H1 (cell line): Measurements from ENCODE around the gene OPALIN. TPM values are rescaled to one million over a fixed set of nuclear protein-coding genes. Genes with fewer than 3 reads are reported as not detected.

Experiments
- CTCF ChIA-PET: fragments of 300-600 bp; sonication (Branson Sonifier 250); formaldehyde crosslinking; loops from one replicate; lab custom pipeline; 2021; ENCODE audit not compliant: partially characterized antibody; lab: Charles Lee
- POLR2A ChIA-PET: fragments of 300-600 bp; sonication (Branson Sonifier 250); formaldehyde crosslinking; loops from one replicate; lab custom pipeline; 2021; ENCODE audit warnings: inconsistent platforms; ENCODE audit not compliant: partially characterized antibody; lab: Charles Lee
- DNase-seq, 2 experiments: peaks; one replicate each; pipeline versions ENCODE4 v3.0.0 to v3.0.0-alpha.2; 2010 to 2022; ENCODE audit warnings: low spot score in 2 of 2, low read depth in 1 of 2, mixed read lengths in 1 of 2
- FAIRE-seq: peaks from 2 replicates; lab custom pipeline; 2011; peaks lifted over from hg19 to GRCh38; lab: Jason Lieb, UNC
- H2AFZ ChIP-seq: 2 replicates; pipeline ENCODE4 v1.8.1; 2012; ENCODE audit warnings: low read length, inconsistent platforms
- H2AK5ac ChIP-seq: 2 replicates; pipeline ENCODE4 v1.6.1; 2013; ENCODE audit warnings: low read depth, low read length
- H2BK120ac ChIP-seq: replicated peaks from 2 replicates; pipeline ENCODE3; 2013; ENCODE audit warnings: low read depth, low read length, inconsistent platforms
- H2BK12ac ChIP-seq: 2 replicates; pipeline ENCODE4 v1.6.1; 2013; ENCODE audit warnings: low read depth, low read length
- H2BK15ac ChIP-seq: 2 replicates; pipeline ENCODE4 v1.6.1; 2013; ENCODE audit warnings: low read length
- H2BK20ac ChIP-seq: 2 replicates; pipeline ENCODE4 v1.6.1; 2013; ENCODE audit warnings: low read length
- H2BK5ac ChIP-seq: 2 replicates; pipeline ENCODE4 v1.6.1; 2013; ENCODE audit warnings: low read depth, low read length
- H3K14ac ChIP-seq: 2 replicates; pipeline ENCODE4 v1.6.1; 2013; ENCODE audit warnings: inconsistent platforms; ENCODE audit not compliant: insufficient read length
- H3K18ac ChIP-seq: 2 replicates; pipeline ENCODE4 v1.6.1; 2013; ENCODE audit warnings: low read length; ENCODE audit errors: extremely low read depth
- H3K23ac ChIP-seq: 2 replicates; pipeline ENCODE4 v1.6.1; 2013; ENCODE audit warnings: inconsistent platforms; ENCODE audit not compliant: insufficient read length
- H3K23me2 ChIP-seq: 2 replicates; pipeline ENCODE4 v1.6.1; 2013; ENCODE audit warnings: low read depth, low read length
- H3K27ac ChIP-seq: 2 replicates; pipeline ENCODE4 v1.6.1; 2011; ENCODE audit warnings: low read depth, low read length, inconsistent platforms
- H3K27me3 ChIP-seq, 4 experiments: replicated peaks in 1 of 4; 1 replicate in 1 of 4; 2 replicates in 3 of 4; pipeline versions ENCODE4 v1.6.1 to v1.8.1; 2011 to 2013; ENCODE audit warnings: low read length in 3 of 4, mild to moderate bottlenecking in 3 of 4, inconsistent platforms in 2 of 4, mixed read lengths in 2 of 4, moderate library complexity in 1 of 4; ENCODE audit not compliant: control insufficient read depth in 3 of 4, insufficient read depth in 3 of 4; ENCODE audit errors: extremely low read depth in 1 of 4
- H3K36me3 ChIP-seq, 4 experiments: 2 replicates each; pipeline versions ENCODE4 v1.6.1 to v1.8.1; 2011 to 2013; ENCODE audit warnings: mild to moderate bottlenecking in 4 of 4, low read length in 3 of 4, moderate library complexity in 2 of 4, control low read depth in 1 of 4, inconsistent platforms in 1 of 4; ENCODE audit not compliant: insufficient read depth in 4 of 4, control insufficient read depth in 2 of 4
- H3K4ac ChIP-seq: replicated peaks from 2 replicates; pipeline ENCODE3; 2013; ENCODE audit warnings: low read length, low read depth, mixed read lengths, inconsistent platforms; ENCODE audit not compliant: insufficient read length
- H3K4me1 ChIP-seq, 4 experiments: replicated peaks in 1 of 4; 1 replicate in 1 of 4; 2 replicates in 3 of 4; pipeline versions ENCODE4 v1.6.1 to v1.8.1; 2011 to 2013; ENCODE audit warnings: low read length in 3 of 4, inconsistent platforms in 2 of 4, mixed read lengths in 1 of 4; ENCODE audit not compliant: insufficient read depth in 4 of 4, control insufficient read depth in 3 of 4
- H3K4me2 ChIP-seq, 2 experiments: 2 replicates each; pipeline versions ENCODE4 v1.6.1 to v1.8.1; 2011 to 2013; ENCODE audit warnings: low read depth in 2 of 2, low read length in 2 of 2, control low read depth in 1 of 2, inconsistent platforms in 1 of 2, mild to moderate bottlenecking in 1 of 2; ENCODE audit not compliant: insufficient read depth in 1 of 2
- H3K4me3 ChIP-seq, 4 experiments: fragments of 200-600, 300-600 bp in 1 of 4; sonication (generic), shearing (Covaris generic), sonication (Bioruptor Twin) in 1 of 4; 2 replicates each; pipeline versions ENCODE4 v1.5.1 to v1.8.1; 2011 to 2016; ENCODE audit warnings: low read length in 4 of 4, low read depth in 3 of 4, control low read depth in 2 of 4, inconsistent platforms in 2 of 4, mild to moderate bottlenecking in 2 of 4, mixed read lengths in 1 of 4, moderate library complexity in 1 of 4; ENCODE audit not compliant: insufficient read depth in 2 of 4; ENCODE audit errors: extremely low read depth in 1 of 4
- H3K56ac ChIP-seq: replicated peaks from 2 replicates; pipeline ENCODE3; 2013; ENCODE audit warnings: low read depth, mild to moderate bottlenecking, mixed read lengths, low read length, inconsistent platforms; ENCODE audit not compliant: insufficient read length
- H3K79me1 ChIP-seq: 2 replicates; pipeline ENCODE4 v1.6.1; 2013; ENCODE audit warnings: low read depth, low read length, control low read depth
- H3K79me2 ChIP-seq, 2 experiments: 2 replicates each; pipeline versions ENCODE4 v1.6.1 to v1.8.1; 2012 to 2013; ENCODE audit warnings: low read length in 2 of 2, mild to moderate bottlenecking in 2 of 2, inconsistent platforms in 1 of 2; ENCODE audit not compliant: insufficient read depth in 2 of 2, control insufficient read depth in 1 of 2
- H3K9ac ChIP-seq, 4 experiments: replicated peaks in 1 of 4; 1 replicate in 1 of 4; 2 replicates in 3 of 4; pipeline versions ENCODE4 v1.6.1 to v1.8.1; 2011 to 2013; ENCODE audit warnings: low read depth in 3 of 4, low read length in 3 of 4, control low read depth in 2 of 4, mild to moderate bottlenecking in 2 of 4, moderate library complexity in 2 of 4, inconsistent platforms in 1 of 4; ENCODE audit errors: extremely low read depth in 1 of 4
- H3K9me3 ChIP-seq, 2 experiments: 2 replicates each; pipeline versions ENCODE4 v1.6.1 to v1.8.1; 2012 to 2013; ENCODE audit warnings: mild to moderate bottlenecking in 2 of 2, moderate library complexity in 2 of 2, control low read depth in 1 of 2, inconsistent platforms in 1 of 2, low read depth in 1 of 2, low read length in 1 of 2, mixed read lengths in 1 of 2; ENCODE audit not compliant: insufficient read depth in 2 of 2
- H4K20me1 ChIP-seq, 2 experiments: replicated peaks in 1 of 2; 2 replicates each; pipeline versions ENCODE3 to v1.8.1; 2011 to 2013; ENCODE audit warnings: inconsistent platforms in 2 of 2, low read length in 2 of 2, mild to moderate bottlenecking in 1 of 2; ENCODE audit not compliant: insufficient read depth in 2 of 2, control insufficient read depth in 1 of 2
- H4K5ac ChIP-seq: 2 replicates; pipeline ENCODE4 v1.6.1; 2013; ENCODE audit warnings: low read length, low read depth, mixed read lengths, inconsistent platforms; ENCODE audit not compliant: insufficient read length
- H4K8ac ChIP-seq: 2 replicates; pipeline ENCODE4 v1.8.0; 2013; ENCODE audit warnings: mild to moderate bottlenecking, moderate library complexity, low read length, inconsistent platforms; ENCODE audit not compliant: insufficient read depth; ENCODE audit errors: extremely low read depth
- H4K91ac ChIP-seq: replicated peaks from 2 replicates; pipeline ENCODE3; 2013; ENCODE audit warnings: low read length, mixed read lengths, inconsistent platforms; ENCODE audit not compliant: insufficient read length
- ASH2L ChIP-seq: fragments of 200-600, 300-600 bp; sonication (generic); IDR thresholded peaks from one replicate; pipeline ENCODE4 v1.7.1; 2017; ENCODE audit warnings: low read length
- EP300 ChIP-seq, 2 experiments: IDR thresholded peaks; 1 replicate in 1 of 2; 2 replicates in 1 of 2; pipeline ENCODE4 v1.6.1; 2011 to 2012; ENCODE audit warnings: low read depth in 2 of 2, low read length in 2 of 2, mild to moderate bottlenecking in 2 of 2, borderline replicate concordance in 1 of 2, inconsistent platforms in 1 of 2, moderate library complexity in 1 of 2
- HDAC2 ChIP-seq, 2 experiments: fragments of 300-600 bp in 1 of 2; sonication (generic) in 1 of 2; IDR thresholded peaks; 2 replicates each; pipeline ENCODE4 v1.6.1; 2011 to 2012; ENCODE audit warnings: low read depth in 2 of 2, low read length in 2 of 2, mild to moderate bottlenecking in 2 of 2, moderate library complexity in 2 of 2, borderline replicate concordance in 1 of 2, inconsistent platforms in 1 of 2
- POLR2A ChIP-seq, 2 experiments: IDR thresholded peaks; 1 replicate in 1 of 2; 2 replicates in 1 of 2; pipeline ENCODE4 v1.6.1; 2011; ENCODE audit warnings: low read depth in 2 of 2, low read length in 2 of 2, mild to moderate bottlenecking in 2 of 2; ENCODE audit errors: control extremely low read depth in 1 of 2
- RAD21 ChIP-seq, 2 experiments: IDR thresholded peaks in 1 of 2; conservative IDR thresholded peaks in 1 of 2; 2 replicates each; pipeline ENCODE4 v1.6.1; 2011; ENCODE audit warnings: low read depth in 2 of 2, low read length in 2 of 2, improper control_type of control experiment in 1 of 2, inconsistent platforms in 1 of 2, mild to moderate bottlenecking in 1 of 2, moderate library complexity in 1 of 2
- RBBP5 ChIP-seq: IDR thresholded peaks from 2 replicates; pipeline ENCODE4 v1.7.1; 2012; ENCODE audit warnings: low read depth, mild to moderate bottlenecking, inconsistent platforms, low read length, moderate library complexity, borderline replicate concordance
- SIRT6 ChIP-seq: IDR thresholded peaks from one replicate; pipeline ENCODE4 v1.7.1; 2012; ENCODE audit warnings: low read length, inconsistent platforms
- WGBS, 2 experiments: shearing (Covaris generic) in 1 of 2; methylation state at CpG; one replicate each; pipeline versions ENCODE4 v1.1.6 to v1.1.7; 2013 to 2015; ENCODE audit warnings: low lambda C conversion rate in 2 of 2, mixed read lengths in 2 of 2, inconsistent platforms in 1 of 2, low coverage in 1 of 2, missing lambda C conversion rate in 1 of 2; ENCODE audit not compliant: insufficient replicate concordance in 2 of 2, insufficient coverage in 1 of 2, insufficient read length in 1 of 2; ENCODE audit errors: extremely low coverage in 1 of 2, missing lambda C conversion rate in 1 of 2; 5-methylcytosine and 5-hydroxymethylcytosine counted together
- polyA plus RNA-seq, 7 experiments: library from polyadenylated mRNA; depleted of rRNA in 3 of 7; stranded (reverse) in 5 of 7; unstranded in 2 of 7; fragments of >200 nt in 5 of 7; fragments of 200-250 nt in 2 of 7; gene quantifications; 1 replicate in 5 of 7; 2 replicates in 1 of 7; 4 replicates in 1 of 7; pipeline versions ENCODE4 v1.2.1 to v1.2.3, GENCODE V29; 2011 to 2013; ENCODE audit warnings: missing spikeins in 2 of 7, mixed read lengths in 2 of 7
- total RNA-seq: library from RNA; stranded (reverse); fragmentation: NEBNext Ultra II Directional; extraction: Animal tissue kit (Norgen Biotek cat#: 25700); gene quantifications from 2 replicates; pipeline ENCODE4 v1.2.1, GENCODE V29; 2021
- TF ChIP-seq, protein P1 (sequence below), 3 experiments: IDR thresholded peaks; 1 replicate in 2 of 3; 2 replicates in 1 of 3; pipeline versions ENCODE4 v1.5.1 to v1.6.1; 2011; ENCODE audit warnings: low read length in 3 of 3, mild to moderate bottlenecking in 3 of 3, inconsistent platforms in 2 of 3, low read depth in 1 of 3, moderate library complexity in 1 of 3; ENCODE audit not compliant: insufficient read depth in 1 of 3; ENCODE audit errors: control extremely low read depth in 1 of 3

The OPALIN gene
- total and polyA plus RNA-seq, 2 of the 8 experiments (the other 6 are each of a cell fraction or from before 2014, with no cell fraction given), result 0.03 TPM; not detected in 1

DNA sequence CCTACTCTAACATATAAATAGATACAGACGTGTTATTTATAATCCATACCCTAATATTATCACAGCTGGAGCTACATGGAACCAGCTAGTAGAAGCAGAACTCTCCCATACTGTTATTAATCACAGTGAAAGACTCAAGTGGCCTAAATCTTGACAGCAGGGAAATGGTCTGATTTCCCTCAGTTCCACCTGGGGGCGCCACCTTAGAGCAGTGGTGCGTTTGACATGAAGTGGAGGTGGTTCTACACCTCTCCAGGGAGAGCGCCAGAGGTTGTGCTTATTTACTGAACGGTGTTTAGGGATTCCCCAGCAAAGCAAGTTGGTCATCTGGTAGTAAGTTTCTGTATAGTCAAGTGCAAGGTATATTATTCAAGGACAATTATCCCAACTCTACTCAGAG is 37.0 kb downstream of the OPALIN start:
- H2BK120ac ChIP-seq, result no peak overlapping the region
- H3K4ac ChIP-seq, result no peak overlapping the region
- no peak overlapping the region for H2BK5ac ChIP-seq
- 50% methylated on average over 5 of the region's 5 CpGs; no CpG with 5 or more reads in 1 of the 2 experiments for WGBS, 2 experiments
- no peaks in the 10 kb centered on the region for H3K79me1 ChIP-seq
- H2BK15ac ChIP-seq, result no peak overlapping the region
- no peak overlapping the region for H2BK20ac ChIP-seq
- H4K91ac ChIP-seq, result no peak overlapping the region
- no peak overlapping the region for H3K27ac ChIP-seq
- H4K5ac ChIP-seq, result no peak overlapping the region
- ChIA-PET POLR2A (interaction anchor here (1.6 kb wide), 1 partner anchor 93 kb away, joined by 3 read pairs; no protein-coding TSS in a partner anchor), CTCF (interaction anchor here (0.6 to 11.8 kb wide), 28 partner anchors 9 to 305 kb away, joined by 3 to 119 read pairs (median 5); partner anchors contain the start of gene OPALIN)
- H3K23me2 ChIP-seq, result no peaks in the 10 kb centered on the region
- no peak overlapping the region for H3K23ac ChIP-seq
- no peak overlapping the region for H2AFZ ChIP-seq
- H3K4me1 ChIP-seq, result peaks cover 0 to 6% (median 0%) of the 10 kb centered on the region in 4 experiments; a peak in 2 of 7 replicates
- no peaks in the 10 kb centered on the region for H3K27me3 ChIP-seq
- peak in 1 of 2 experiments; percentile 72 for DNase-seq
- no peaks in the 10 kb centered on the region for H3K36me3 ChIP-seq
- peak; percentile 78 for FAIRE-seq
- H3K56ac ChIP-seq, result no peak overlapping the region
- H4K8ac ChIP-seq, result no peak overlapping the region
- H2AK5ac ChIP-seq, result no peak overlapping the region
- no peak overlapping the region for H3K4me2 ChIP-seq
- H3K18ac ChIP-seq, result no peak overlapping the region
- no peak overlapping the region for H2BK12ac ChIP-seq
- TF ChIP-seq RAD21 (IDR thresholded peaks at IDR 0.05 in 1 of 2, conservative IDR thresholded peaks at IDR 0.05 in 1 of 2; ENCODE audit: low read depth in 2 of 2, low read length in 2 of 2) (peak; percentile 48 to 72), HDAC2 (IDR thresholded peaks at IDR 0.05; ENCODE audit: borderline replicate concordance in 1 of 2, low read depth in 2 of 2, low read length in 2 of 2) (no peak), RBBP5 (no peak), EP300 (IDR thresholded peaks at IDR 0.05; ENCODE audit: borderline replicate concordance in 1 of 2, low read depth in 2 of 2, low read length in 2 of 2) (no peak), SIRT6 (no peak), ASH2L (no peak), POLR2A (IDR thresholded peaks at IDR 0.05; ENCODE audit: control extremely low read depth in 1 of 2, low read depth in 2 of 2, low read length in 2 of 2) (no peak)
- TF ChIP-seq, protein P1, sequence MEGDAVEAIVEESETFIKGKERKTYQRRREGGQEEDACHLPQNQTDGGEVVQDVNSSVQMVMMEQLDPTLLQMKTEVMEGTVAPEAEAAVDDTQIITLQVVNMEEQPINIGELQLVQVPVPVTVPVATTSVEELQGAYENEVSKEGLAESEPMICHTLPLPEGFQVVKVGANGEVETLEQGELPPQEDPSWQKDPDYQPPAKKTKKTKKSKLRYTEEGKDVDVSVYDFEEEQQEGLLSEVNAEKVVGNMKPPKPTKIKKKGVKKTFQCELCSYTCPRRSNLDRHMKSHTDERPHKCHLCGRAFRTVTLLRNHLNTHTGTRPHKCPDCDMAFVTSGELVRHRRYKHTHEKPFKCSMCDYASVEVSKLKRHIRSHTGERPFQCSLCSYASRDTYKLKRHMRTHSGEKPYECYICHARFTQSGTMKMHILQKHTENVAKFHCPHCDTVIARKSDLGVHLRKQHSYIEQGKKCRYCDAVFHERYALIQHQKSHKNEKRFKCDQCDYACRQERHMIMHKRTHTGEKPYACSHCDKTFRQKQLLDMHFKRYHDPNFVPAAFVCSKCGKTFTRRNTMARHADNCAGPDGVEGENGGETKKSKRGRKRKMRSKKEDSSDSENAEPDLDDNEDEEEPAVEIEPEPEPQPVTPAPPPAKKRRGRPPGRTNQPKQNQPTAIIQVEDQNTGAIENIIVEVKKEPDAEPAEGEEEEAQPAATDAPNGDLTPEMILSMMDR (IDR thresholded peaks at IDR 0.05; ENCODE audit: control extremely low read depth in 1 of 3, insufficient read depth in 1 of 3, low read depth in 1 of 3, low read length in 3 of 3), result peak; percentile 81 to 90 (median 87)
- no peak overlapping the region for H3K14ac ChIP-seq
- no peaks in the 10 kb centered on the region for H3K9me3 ChIP-seq
- no peaks in the 10 kb centered on the region for H4K20me1 ChIP-seq
- H3K9ac ChIP-seq, result no peak overlapping the region
- H3K4me3 ChIP-seq, result no peak overlapping the region
- H3K79me2 ChIP-seq, result no peaks in the 10 kb centered on the region
